ENCODE results near the gene GUCY1A1.
"Not testable (repeated sequence)": the region's sequence is repeated elsewhere in the genome, so short reads cannot be mapped to it uniquely, and the experiment has no call there.

Gene GUCY1A1

GRCh38 chr4:155639704-155640523 is 26.7 kb upstream of the GUCY1A1 start:
- no peaks in the 10 kb centered on the region for H3K36me3 ChIP-seq (ENCODE audit: control insufficient read depth, insufficient read depth, low read length, severe bottlenecking)
- H3K9me3 ChIP-seq (ENCODE audit: control insufficient read depth, low read length) = no peaks in the 10 kb centered on the region
- no peak overlapping the region for H3K9ac ChIP-seq (ENCODE audit: low read length)
- H3K27me3 ChIP-seq (replicated peaks; ENCODE audit: control insufficient read depth, insufficient read depth, low read length) = no peaks in the 10 kb centered on the region
- no peak overlapping the region for H3K4me3 ChIP-seq (ENCODE audit: low read length)
- DNase-seq (ENCODE audit: low read depth) = no peak
- no peaks in the 10 kb centered on the region for H3K4me1 ChIP-seq (ENCODE audit: control insufficient read depth, insufficient read depth, low read length)

- Histone ChIP-seq H3K4me1 (ENCODE audit: control insufficient read depth, insufficient read depth, low read length) (no peaks in the 10 kb centered on the region), H3K9me3 (ENCODE audit: control insufficient read depth, low read length) (no peaks in the 10 kb centered on the region), H3K9ac (ENCODE audit: low read length) (no peak overlapping the region), H3K4me3 (ENCODE audit: low read length) (no peak overlapping the region), H3K27me3 (replicated peaks; ENCODE audit: control insufficient read depth, insufficient read depth, low read length) (no peaks in the 10 kb centered on the region), H3K36me3 (ENCODE audit: control insufficient read depth, insufficient read depth, low read length, severe bottlenecking) (no peaks in the 10 kb centered on the region)
- no peak for DNase-seq (ENCODE audit: low read depth)
These were observed 25.9 kb upstream of the GUCY1A1 start for GRCh38 chr4:155640751-155641150.

GRCh38 chr4:155643087-155643486 is 23.6 kb upstream of the GUCY1A1 start:
- H3K36me3 ChIP-seq (ENCODE audit: control insufficient read depth, insufficient read depth, low read length, severe bottlenecking) = no peaks in the 10 kb centered on the region
- no peaks in the 10 kb centered on the region for H3K9me3 ChIP-seq (ENCODE audit: control insufficient read depth, low read length)
- no peak overlapping the region for H3K9ac ChIP-seq (ENCODE audit: low read length)
- no peak for DNase-seq (ENCODE audit: low read depth)
- no peak overlapping the region for H3K4me3 ChIP-seq (ENCODE audit: low read length)
- no peaks in the 10 kb centered on the region for H3K27me3 ChIP-seq (replicated peaks; ENCODE audit: control insufficient read depth, insufficient read depth, low read length)
- no peaks in the 10 kb centered on the region for H3K4me1 ChIP-seq (ENCODE audit: control insufficient read depth, insufficient read depth, low read length)

- no peaks in the 10 kb centered on the region for H3K36me3 ChIP-seq (ENCODE audit: control insufficient read depth, insufficient read depth, low read length, severe bottlenecking)
- H3K27me3 ChIP-seq (replicated peaks; ENCODE audit: control insufficient read depth, insufficient read depth, low read length) = no peaks in the 10 kb centered on the region
- no peak overlapping the region for H3K9ac ChIP-seq (ENCODE audit: low read length)
- DNase-seq (ENCODE audit: low read depth) = no peak
- no peaks in the 10 kb centered on the region for H3K4me1 ChIP-seq (ENCODE audit: control insufficient read depth, insufficient read depth, low read length)
- no peaks in the 10 kb centered on the region for H3K9me3 ChIP-seq (ENCODE audit: control insufficient read depth, low read length)
- no peak overlapping the region for H3K4me3 ChIP-seq (ENCODE audit: low read length)
These were observed 20.6 kb upstream of the GUCY1A1 start for GRCh38 chr4:155646001-155646400.

- H3K27me3 ChIP-seq (replicated peaks; ENCODE audit: control insufficient read depth, insufficient read depth, low read length); H3K9ac ChIP-seq (ENCODE audit: low read length); H3K36me3 ChIP-seq (ENCODE audit: control insufficient read depth, insufficient read depth, low read length, severe bottlenecking); DNase-seq (ENCODE audit: low read depth); H3K4me1 ChIP-seq (ENCODE audit: control insufficient read depth, insufficient read depth, low read length); H3K4me3 ChIP-seq (ENCODE audit: low read length); H3K9me3 ChIP-seq (ENCODE audit: control insufficient read depth, low read length): not testable (repeated sequence)
These were observed 15.9 kb upstream of the GUCY1A1 start for GRCh38 chr4:155650785-155651184.

GRCh38 chr4:155653052-155653451 is 13.6 kb upstream of the GUCY1A1 start:
- no peak overlapping the region for H3K9ac ChIP-seq (ENCODE audit: low read length)
- no peak for DNase-seq (ENCODE audit: low read depth)

GRCh38 chr4:155656025-155656424 is 10.6 kb upstream of the GUCY1A1 start:
- DNase-seq (ENCODE audit: low read depth) = no peak
- Histone ChIP-seq H3K36me3 (ENCODE audit: control insufficient read depth, insufficient read depth, low read length, severe bottlenecking) (no peaks in the 10 kb centered on the region), H3K4me3 (ENCODE audit: low read length) (no peak overlapping the region), H3K4me1 (ENCODE audit: control insufficient read depth, insufficient read depth, low read length) (no peaks in the 10 kb centered on the region), H3K27me3 (replicated peaks; ENCODE audit: control insufficient read depth, insufficient read depth, low read length) (no peaks in the 10 kb centered on the region), H3K9me3 (ENCODE audit: control insufficient read depth, low read length) (peaks cover 17% of the 10 kb centered on the region), H3K9ac (ENCODE audit: low read length) (no peak overlapping the region)

More at GRCh38 chr4:155653052-155653451, 13.6 kb upstream of the GUCY1A1 start:
- H3K4me3 ChIP-seq (ENCODE audit: low read length) = no peak overlapping the region
- no peaks in the 10 kb centered on the region for H3K36me3 ChIP-seq (ENCODE audit: control insufficient read depth, insufficient read depth, low read length, severe bottlenecking)
- H3K27me3 ChIP-seq (replicated peaks; ENCODE audit: control insufficient read depth, insufficient read depth, low read length) = no peaks in the 10 kb centered on the region
- no peaks in the 10 kb centered on the region for H3K4me1 ChIP-seq (ENCODE audit: control insufficient read depth, insufficient read depth, low read length)
- peaks cover 8% of the 10 kb centered on the region for H3K9me3 ChIP-seq (ENCODE audit: control insufficient read depth, low read length)

GRCh38 chr4:155657169-155657568 is 9.5 kb upstream of the GUCY1A1 start:
- Histone ChIP-seq H3K4me3 (ENCODE audit: low read length) (no peak overlapping the region), H3K27me3 (replicated peaks; ENCODE audit: control insufficient read depth, insufficient read depth, low read length) (no peaks in the 10 kb centered on the region), H3K9me3 (ENCODE audit: control insufficient read depth, low read length) (peaks cover 17% of the 10 kb centered on the region), H3K36me3 (ENCODE audit: control insufficient read depth, insufficient read depth, low read length, severe bottlenecking) (no peaks in the 10 kb centered on the region), H3K4me1 (ENCODE audit: control insufficient read depth, insufficient read depth, low read length) (no peaks in the 10 kb centered on the region), H3K9ac (ENCODE audit: low read length) (no peak overlapping the region)
- peak; percentile 69 for DNase-seq (ENCODE audit: low read depth)

GRCh38 chr4:155657985-155658680 is 8.5 kb upstream of the GUCY1A1 start:
- Histone ChIP-seq H3K4me3 (ENCODE audit: low read length) (no peak overlapping the region), H3K36me3 (ENCODE audit: control insufficient read depth, insufficient read depth, low read length, severe bottlenecking) (no peaks in the 10 kb centered on the region), H3K27me3 (replicated peaks; ENCODE audit: control insufficient read depth, insufficient read depth, low read length) (no peaks in the 10 kb centered on the region), H3K9ac (ENCODE audit: low read length) (no peak overlapping the region), H3K9me3 (ENCODE audit: control insufficient read depth, low read length) (peaks cover 17% of the 10 kb centered on the region), H3K4me1 (ENCODE audit: control insufficient read depth, insufficient read depth, low read length) (no peaks in the 10 kb centered on the region)
- DNase-seq (ENCODE audit: low read depth) = no peak

GRCh38 chr4:155658681-155659064 is 8.0 kb upstream of the GUCY1A1 start:
- Histone ChIP-seq H3K4me1 (ENCODE audit: control insufficient read depth, insufficient read depth, low read length) (no peaks in the 10 kb centered on the region), H3K9me3 (ENCODE audit: control insufficient read depth, low read length) (peaks cover 17% of the 10 kb centered on the region), H3K4me3 (ENCODE audit: low read length) (no peak overlapping the region), H3K9ac (ENCODE audit: low read length) (no peak overlapping the region), H3K36me3 (ENCODE audit: control insufficient read depth, insufficient read depth, low read length, severe bottlenecking) (no peaks in the 10 kb centered on the region), H3K27me3 (replicated peaks; ENCODE audit: control insufficient read depth, insufficient read depth, low read length) (no peaks in the 10 kb centered on the region)
- DNase-seq (ENCODE audit: low read depth) = no peak

- Histone ChIP-seq H3K4me3 (ENCODE audit: low read length) (no peak overlapping the region), H3K9ac (ENCODE audit: low read length) (no peak overlapping the region), H3K27me3 (replicated peaks; ENCODE audit: control insufficient read depth, insufficient read depth, low read length) (no peaks in the 10 kb centered on the region), H3K36me3 (ENCODE audit: control insufficient read depth, insufficient read depth, low read length, severe bottlenecking) (no peaks in the 10 kb centered on the region), H3K4me1 (ENCODE audit: control insufficient read depth, insufficient read depth, low read length) (no peaks in the 10 kb centered on the region), H3K9me3 (ENCODE audit: control insufficient read depth, low read length) (peaks cover 17% of the 10 kb centered on the region)
- no peak for DNase-seq (ENCODE audit: low read depth)
These were observed 7.5 kb upstream of the GUCY1A1 start for GRCh38 chr4:155659176-155659575.
